GM18502 (cell line): ENCODE results near the gene TCERG1.

Experiments
- ATAC-seq: cut with Tn5 transposase; IDR thresholded peaks from one replicate; pipeline ENCODE4 v1.9.1; 2021; ENCODE audit warnings: mild to moderate bottlenecking; ENCODE audit not compliant: unreplicated experiment, poor library complexity

TCERG1 gene

DNA sequence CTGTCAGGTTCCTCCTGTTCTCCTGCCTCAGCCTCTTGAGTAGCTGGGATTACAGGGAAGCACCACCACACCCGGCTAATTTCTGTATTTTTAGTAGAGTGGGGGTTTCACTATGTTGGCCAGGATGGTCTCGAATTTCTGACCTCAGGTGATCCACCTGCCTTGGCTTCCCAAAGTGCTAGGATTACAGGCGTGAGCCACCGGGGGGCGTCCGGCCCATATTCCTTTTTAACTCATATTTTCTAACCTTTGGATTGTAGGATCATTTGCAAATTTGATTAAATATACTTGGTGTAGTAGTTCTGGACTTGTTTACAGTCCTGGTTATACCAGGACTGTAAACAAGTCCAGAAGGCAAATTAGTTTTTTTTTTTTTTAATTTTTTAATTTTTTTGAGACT, 4.3 kb downstream of the TCERG1 start:
- no peak for ATAC-seq

DNA sequence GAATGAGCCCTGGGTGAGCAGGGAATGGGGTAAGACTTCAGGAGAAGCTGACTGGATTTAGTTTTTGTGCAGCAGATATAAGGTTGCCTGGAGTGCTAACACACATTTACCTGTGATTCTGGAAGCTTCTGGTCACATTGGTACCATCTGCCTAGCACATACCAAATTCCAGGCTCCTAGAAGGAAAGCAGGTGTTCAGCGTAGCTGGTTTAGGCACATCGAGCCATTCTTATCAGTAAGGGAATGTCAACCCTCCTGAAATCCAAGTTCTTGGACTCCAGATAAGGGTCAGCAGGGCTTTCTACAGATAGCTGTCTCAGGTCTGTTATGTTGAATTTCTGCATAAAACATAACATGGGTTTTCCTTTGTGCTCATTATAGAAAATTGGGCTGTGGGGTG, 10.3 kb downstream of the TCERG1 start:
- ATAC-seq: no peak

DNA sequence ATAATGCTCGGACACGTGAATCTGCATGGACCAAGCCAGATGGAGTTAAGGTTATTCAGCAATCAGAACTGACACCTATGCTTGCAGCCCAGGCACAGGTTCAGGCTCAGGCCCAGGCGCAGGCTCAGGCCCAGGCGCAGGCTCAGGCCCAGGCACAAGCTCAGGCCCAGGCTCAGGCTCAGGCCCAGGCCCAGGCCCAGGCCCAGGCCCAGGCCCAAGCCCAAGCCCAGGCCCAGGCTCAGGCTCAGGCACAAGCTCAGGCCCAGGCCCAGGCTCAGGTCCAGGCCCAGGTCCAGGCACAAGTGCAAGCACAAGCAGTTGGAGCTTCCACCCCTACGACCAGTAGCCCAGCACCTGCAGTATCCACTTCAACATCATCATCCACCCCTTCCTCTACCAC, 11.8 kb downstream of the TCERG1 start:
- ATAC-seq: no peak

DNA sequence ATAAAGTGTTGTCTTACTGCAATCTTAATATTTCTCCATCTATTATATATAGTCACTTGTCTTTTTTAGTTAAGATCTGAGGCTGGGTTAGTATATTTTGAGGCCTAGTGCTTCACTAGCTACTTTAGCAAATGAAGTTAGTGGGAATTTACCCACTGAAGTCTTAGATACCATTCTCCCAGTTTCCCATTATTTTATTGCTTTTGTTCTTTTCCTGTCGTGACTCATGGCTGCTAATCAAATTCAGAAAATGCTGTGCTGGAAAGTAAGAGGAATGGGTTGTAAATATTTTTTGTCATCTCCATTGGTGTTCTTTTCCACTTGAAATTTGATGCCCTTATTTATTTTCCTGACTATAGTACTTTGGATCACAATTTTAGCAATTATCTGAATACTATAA, 14.2 kb downstream of the TCERG1 start:
- ATAC-seq: no peak

DNA sequence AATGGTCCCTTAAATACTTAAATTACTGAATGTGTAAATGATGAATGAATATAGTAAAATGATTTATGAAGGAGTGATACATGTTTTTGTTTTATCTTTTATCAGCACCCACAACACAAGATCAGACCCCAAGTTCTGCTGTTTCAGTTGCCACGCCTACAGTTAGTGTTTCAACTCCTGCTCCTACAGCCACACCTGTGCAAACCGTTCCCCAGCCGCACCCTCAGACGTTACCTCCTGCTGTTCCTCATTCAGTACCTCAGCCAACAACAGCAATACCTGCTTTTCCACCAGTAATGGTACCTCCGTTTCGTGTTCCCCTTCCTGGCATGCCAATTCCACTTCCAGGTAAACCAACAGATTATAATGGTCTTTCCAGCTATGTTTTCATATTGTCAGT, 16.3 kb downstream of the TCERG1 start:
- no peak for ATAC-seq

DNA sequence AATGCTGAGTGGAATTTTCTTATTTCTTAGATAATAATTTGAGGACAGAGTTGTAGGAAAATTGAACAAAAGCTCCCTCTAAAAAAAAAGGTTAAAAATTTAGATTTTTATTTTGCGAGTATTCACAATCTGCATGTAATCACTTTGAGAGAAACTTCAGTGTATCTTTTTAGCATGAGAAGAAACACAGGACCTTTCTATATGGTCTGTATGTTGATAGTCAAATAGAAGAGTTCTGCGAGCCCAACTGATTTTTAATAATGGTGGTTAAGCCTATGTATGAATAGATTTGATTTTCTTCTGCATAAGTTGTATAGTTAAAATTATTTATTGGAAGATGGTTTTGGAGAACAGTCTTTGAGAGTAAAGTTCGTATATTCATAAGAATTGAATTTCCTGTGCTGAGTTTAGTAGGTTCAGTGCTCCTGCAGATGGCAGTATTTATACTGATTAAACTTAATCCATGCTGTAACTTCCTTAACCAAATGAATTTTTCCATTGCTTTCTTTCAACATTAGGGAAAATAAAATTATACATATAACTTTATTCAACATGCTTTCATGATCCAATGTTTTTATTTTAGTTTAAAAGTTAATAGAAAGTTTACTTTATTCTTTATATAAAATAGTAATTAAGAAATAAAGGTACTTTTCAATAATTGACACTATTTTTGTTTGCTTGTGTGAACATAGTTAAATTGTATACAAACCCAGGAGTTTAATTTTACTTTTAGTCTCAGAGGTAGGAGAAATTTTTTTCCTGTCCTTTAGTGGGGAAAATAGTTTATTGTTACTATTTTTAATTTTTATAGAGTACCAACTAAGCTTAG, 19.6 kb downstream of the TCERG1 start:
- no peak for ATAC-seq

DNA sequence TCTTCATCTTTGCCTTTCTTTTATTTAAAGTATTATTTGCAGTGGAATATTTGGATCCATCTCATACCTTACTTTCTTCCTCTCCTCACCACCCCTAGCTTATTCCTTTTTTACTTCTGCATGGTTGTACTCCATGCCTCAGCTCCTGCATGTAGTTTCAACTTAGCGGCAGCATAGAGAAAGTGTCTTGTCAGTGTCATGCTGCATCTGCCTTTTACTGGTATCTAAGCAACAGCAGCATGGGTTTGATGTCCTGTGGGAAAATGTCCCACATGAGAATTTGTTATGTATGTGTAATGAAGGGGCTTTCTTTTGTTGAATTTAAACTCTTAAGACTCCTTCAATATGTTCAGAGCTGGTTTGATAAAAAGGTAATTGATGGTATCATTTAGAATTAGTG, 20.6 kb downstream of the TCERG1 start:
- no peak for ATAC-seq

DNA sequence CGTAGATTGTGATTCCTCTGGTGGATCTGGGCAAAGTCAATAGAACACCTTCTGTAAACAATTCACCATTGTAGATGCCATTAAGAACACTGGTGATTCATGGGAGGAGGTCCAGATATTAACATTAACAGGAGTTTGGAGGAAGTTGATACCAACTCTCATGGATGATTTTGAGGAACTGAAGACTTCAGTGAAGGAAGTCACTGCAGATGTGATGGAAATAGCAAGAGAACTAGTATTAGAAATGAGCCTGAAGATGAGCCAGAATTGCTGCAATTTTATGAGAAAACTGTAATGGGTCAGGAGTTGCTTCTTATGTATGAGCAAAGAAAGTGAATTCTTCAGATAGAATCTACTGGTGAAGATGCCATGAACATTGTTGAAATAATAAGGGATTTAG, 26.9 kb downstream of the TCERG1 start:
- no peak for ATAC-seq

DNA sequence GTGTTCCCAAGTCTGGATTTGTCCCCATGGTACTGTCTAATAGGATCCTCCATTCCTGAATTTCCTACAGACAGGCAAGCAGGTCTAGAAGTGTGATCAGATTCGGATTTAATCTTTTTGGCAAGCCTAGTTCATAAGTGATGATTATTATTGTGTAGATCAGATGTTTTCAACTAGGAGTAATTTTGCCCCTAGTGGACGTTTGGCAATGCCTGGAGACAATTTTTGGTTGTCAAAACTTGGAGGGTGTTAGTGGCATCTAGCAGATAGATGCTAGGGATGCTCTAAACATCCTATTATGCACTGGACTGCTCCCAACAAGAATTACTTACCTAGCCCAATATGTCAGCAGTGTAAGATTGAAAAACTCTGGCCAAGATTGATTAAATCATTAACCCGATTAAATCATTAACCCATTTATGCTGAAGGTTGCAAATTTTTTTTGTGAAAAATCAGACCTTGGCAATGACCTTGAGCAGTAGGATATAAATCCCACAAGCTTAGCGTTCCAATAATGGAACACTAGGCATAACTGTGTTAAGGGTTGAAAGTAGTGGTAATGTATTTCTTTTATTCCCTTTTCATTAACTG, 28.2 kb downstream of the TCERG1 start:
- ATAC-seq: no peak

DNA sequence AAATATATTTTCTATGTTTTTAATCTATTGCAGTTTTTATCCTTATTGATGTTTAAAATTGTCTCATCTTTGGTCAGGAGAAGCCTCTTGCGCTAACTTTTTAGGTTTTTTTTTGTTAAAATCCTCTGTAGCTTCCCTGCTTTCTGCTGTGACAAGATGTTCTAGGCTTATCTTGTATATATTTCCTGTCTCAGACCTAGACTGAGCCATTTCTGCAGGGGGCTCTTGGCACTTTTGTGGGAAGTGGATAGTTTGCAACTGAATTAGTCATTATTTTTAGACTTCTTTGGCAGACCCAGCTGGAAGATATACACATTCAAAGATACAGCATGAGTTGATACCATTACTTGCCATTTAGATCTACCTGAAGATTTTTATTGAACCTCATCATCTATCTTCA, 28.8 kb downstream of the TCERG1 start:
- ATAC-seq: no peak

DNA sequence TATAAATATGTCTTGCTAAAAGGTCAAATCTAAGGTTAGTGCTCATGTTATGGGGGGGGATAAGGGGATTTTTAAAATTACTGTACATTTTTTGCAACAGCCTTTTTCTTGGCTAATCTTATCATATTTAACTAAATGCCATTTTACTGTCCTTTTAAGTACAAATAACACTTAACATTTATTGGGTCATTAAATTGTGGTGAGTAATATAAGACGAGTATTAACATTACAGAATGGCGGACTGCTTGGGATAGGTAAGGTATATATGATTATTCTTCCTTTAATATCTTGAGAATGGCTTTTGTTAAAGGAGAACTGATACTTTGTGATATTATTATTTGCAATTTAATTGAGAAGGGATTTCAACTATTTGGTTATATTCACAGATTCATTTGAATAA, 35.6 kb downstream of the TCERG1 start:
- no peak for ATAC-seq

DNA sequence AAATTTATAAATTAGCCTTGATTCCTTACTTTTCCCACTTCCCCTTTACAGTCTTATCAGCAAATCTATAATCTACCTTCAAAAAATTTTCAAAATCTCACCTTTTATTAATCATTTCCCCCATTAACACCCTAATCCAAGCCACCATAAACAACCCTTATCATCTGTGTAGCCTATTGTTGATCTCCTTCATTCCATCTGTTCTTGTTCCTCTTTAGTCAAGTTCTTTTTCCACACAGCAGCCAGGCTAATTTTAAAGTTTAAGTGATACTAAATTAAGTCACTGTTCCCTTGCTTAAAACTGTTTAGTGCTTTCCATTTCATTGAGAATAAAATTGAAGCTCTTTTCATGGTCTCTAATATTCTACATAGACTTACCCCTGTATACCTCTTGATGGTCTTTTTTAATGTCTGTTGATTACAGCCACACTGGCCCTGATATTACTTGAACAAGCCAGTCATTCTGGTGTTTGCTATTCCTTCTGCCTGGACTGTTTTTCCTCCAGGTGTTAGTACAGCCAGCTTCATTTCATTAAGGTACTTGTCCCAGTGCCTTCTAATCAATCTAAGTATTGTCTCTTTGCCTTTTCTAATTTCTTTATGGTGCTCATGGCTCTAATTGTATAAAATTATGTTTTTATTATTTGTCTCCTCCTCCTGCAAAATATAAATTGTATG, 37.7 kb downstream of the TCERG1 start:
- ATAC-seq: no peak

DNA sequence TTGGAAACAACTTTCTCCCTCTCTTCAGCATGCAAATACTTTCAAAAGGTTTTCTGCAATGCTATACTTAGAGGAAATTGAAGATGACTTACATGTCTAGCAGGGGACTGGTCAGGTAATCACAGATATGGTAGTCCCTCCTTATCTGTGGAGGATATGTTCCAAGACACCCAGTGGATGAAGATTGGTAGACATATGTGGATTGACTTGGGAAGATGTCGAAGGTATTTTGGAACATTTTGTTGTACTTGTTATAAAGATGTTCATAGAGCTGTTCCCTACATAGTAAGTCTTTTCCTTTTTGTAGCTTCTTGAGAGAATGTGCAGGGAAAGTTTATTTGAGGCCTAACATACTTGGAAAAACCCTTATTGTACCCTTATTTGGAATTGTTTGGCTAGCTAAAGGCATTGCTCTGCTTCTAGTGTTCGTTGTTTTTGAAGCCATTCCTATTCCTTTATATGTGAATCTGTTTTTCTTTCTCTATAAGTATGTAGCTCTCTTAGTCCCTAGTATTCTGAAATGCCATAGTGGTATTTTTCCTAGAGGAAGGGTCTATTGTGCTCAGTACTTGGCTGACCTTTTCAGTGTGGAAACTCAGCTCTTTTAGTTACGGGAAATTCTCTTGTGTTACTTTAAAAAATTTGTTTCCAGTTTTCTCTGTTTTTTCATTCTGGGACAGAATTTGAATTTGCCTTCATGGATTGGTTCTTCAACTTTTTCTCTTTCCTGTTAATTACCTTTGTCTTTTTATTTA, 43.1 kb downstream of the TCERG1 start:
- no peak for ATAC-seq

DNA sequence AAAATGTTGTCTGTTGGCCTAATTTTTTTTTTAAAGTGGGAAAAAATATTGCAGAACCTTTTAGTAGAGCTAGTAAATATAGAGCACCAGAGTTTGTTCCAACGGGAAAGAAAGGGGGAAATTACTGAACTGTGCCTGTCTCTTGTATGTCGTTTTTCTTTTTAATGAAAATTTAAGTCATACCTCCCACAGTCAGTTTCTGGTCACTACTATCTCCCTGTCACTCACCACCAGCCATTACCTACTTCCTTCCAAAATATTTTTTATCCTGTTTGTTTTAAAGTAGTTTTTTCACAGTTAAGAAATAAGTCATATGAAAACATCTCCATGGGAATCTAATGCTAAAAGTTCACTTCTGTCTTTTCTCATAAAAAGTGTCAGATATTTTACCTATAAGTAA, 47.5 kb downstream of the TCERG1 start:
- ATAC-seq: no peak

DNA sequence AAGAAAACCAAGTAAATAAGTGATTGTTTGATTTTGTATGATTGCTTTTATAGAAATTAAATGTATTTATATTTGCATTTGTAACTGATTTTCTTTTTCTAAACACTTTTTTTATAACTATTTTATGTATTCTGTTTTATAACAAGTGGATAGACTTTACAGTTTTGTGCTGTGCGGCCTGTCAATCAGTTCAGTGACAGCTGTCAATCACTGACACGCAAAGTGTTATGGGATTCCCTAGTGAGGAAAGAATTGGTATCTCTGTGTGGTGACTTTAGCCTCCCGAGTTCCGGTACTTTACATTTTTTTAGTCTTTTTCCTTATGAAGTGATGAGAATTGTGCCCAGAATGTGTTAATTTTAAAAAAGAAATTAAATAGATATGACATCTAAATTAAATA, 52.5 kb downstream of the TCERG1 start:
- ATAC-seq: no peak

DNA sequence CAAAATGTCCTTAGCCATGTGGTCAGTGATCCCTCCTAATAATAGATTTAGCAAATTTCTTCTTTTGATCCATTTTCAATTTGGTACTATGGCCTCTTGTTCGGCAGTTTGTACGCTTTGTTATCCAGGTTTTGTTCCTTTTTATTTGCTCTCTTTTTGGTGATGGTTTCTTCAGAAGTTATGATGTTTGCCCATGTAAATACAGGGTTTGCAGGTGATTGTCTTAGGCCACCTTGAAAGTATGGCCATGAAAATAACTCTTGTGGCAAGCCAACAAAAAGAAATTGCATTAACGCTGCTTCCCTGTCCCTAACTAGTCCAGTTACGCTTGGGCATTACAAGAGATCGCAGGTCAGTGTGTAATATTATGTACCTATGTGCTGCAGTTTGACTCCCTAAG, 60.3 kb downstream of the TCERG1 start:
- no peak for ATAC-seq

DNA sequence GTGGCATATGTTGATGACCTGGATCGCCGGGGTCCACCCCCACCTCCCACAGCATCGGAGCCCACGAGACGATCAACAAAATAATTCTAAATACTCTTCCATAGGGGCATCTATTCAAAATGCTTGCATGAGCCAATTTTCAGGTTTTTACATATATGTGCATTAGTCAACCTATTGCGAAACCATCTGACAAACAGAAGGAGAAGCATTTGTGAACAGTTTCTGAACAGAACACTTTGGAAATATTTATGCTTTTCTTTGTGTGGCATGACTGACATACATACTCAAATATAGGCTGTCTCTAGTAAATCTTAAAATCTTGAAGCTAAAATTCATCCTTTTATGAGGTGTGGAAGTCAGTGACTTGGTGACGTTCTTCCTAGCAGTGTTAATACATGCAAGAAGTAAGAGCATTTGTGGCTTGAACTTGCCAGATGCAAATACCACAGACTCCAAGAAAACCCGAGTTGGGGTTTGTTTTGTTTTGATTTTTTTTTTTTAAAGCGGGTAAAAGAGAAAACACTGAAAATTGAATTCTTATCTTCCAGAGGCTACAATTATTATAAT, 63.5 kb downstream of the TCERG1 start:
- no peak for ATAC-seq

DNA sequence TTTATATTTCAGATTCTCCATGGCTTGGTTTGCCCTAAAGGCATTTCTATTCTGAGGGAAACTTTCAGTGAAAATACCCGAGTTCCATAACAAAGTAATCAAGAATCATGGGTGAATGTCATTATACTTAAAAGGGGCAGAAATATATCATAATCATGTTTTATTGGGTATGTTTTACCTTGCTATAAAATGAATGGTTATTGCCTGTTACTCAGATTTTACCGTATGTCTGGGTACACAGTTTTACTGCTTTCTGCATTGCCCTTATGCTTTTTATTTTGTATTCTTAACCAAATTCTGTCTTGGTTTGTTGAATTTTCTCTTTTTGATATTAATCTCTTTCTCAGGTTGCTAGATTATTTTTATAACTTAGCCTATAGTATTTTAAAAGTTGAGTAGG, 66.3 kb downstream of the TCERG1 start:
- ATAC-seq: no peak

DNA sequence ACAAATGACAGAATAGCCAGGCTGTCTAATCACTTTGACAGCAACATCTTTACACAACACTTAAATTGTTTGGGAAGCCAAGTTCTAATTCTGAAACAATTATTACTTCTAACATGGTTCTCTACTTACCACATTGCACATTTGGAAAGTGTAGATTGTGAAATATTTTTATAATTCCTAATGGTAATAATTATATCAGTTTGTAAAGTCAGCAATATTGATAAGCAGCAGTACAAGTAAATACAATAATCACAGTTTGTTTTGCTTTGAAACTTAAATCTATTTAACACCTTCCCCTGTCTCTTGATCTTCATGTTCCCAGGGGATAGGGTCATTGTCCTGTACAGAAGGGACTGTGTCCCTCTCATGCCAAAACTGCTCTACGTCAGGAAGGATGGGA, 67.4 kb downstream of the TCERG1 start:
- ATAC-seq: no peak

DNA sequence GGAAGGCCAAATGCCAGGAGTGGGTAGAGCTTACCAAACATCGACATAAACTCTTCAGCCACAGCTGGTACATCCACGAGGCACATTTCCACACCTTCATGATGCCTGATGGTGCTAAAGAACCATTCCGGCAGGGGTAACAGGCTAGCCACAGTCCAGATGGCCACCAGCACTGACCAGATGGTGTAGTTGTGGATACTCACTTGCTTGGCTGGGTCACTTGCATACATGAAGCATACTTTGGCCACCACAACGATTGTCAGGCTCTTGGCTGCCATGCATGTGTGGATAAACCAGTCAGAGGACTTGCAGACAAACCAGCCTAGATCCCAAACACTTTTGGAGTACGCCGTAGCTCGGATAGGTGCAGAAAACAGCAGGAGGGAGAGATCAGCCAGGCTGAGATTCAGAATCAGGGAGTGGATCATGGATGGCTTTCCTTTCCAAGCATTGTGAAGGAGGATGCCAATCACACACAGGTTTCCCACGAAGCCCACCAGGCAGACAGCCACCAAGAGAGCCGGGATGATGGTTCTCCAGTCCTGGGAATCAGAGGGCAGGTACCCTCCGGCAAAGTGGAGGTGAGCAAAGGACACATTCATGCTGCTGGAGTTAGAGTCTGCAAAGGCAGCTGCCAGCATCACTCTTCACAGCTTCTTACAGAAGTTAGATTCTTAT, 68.5 kb downstream of the TCERG1 start:
- no peak for ATAC-seq
